IPS DF 6.9 (cell line): Measurements from ENCODE around the gene PYY.
"Not testable (repeated sequence)": the region's sequence is repeated elsewhere in the genome, so short reads cannot be mapped to it uniquely, and the experiment has no call there.

ENCODE experiments used
- DNase-seq: peaks from one replicate; pipeline ENCODE4 v3.0.0-alpha.2; 2013; ENCODE audit warnings: low read depth, low spot score
- H3K27ac ChIP-seq: one replicate; pipeline ENCODE4 v1.5.1; 2013; ENCODE audit warnings: low read length, control low read depth
- H3K27me3 ChIP-seq: 2 replicates; pipeline ENCODE4 v1.6.1; 2013; ENCODE audit warnings: mild to moderate bottlenecking, low read length; ENCODE audit not compliant: control insufficient read depth, insufficient read depth
- H3K36me3 ChIP-seq: 2 replicates; pipeline ENCODE4 v1.6.1; 2013; ENCODE audit warnings: low read length; ENCODE audit not compliant: control insufficient read depth, insufficient read depth
- H3K4me1 ChIP-seq: 2 replicates; pipeline ENCODE4 v1.6.1; 2013; ENCODE audit warnings: low read length; ENCODE audit not compliant: control insufficient read depth, insufficient read depth
- H3K4me3 ChIP-seq: 2 replicates; pipeline ENCODE4 v1.5.1; 2013; ENCODE audit warnings: mild to moderate bottlenecking, low read length
- H3K9me3 ChIP-seq: 2 replicates; pipeline ENCODE4 v1.6.1; 2013; ENCODE audit warnings: low read length, inconsistent platforms; ENCODE audit not compliant: control insufficient read depth, insufficient read depth
- WGBS: extraction: QIAGEN DNeasy Blood & Tissue Kit; methylation state at CpG from one replicate; pipeline ENCODE4 v1.1.7; 2013; ENCODE audit warnings: mixed read lengths, missing lambda C conversion rate; ENCODE audit not compliant: insufficient read length, insufficient coverage; 5-methylcytosine and 5-hydroxymethylcytosine counted together

Gene PYY

DNA sequence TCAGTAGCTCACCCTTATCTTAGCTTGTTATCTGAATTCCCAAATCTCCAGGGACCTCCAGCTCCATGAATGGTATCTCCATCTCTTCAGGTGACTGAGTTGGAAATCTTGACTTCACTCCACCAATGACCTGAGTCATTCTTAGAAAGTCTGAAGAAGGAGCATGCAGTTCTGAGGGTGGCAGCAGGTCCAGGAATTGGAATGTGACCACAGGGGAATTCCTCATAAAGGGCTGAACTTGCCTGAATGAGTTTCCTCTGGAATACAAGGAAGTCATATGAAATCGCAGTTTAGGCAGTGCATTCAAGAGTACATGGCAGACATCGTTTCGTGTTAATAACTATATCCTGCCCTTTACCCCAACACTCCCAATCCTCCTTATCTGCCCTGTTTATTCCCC lies 12.5 kb upstream of the PYY start:
- H3K36me3 ChIP-seq = no peaks in the 10 kb centered on the region
- H3K9me3 ChIP-seq = no peaks in the 10 kb centered on the region
- H3K4me1 ChIP-seq = no peaks in the 10 kb centered on the region
- H3K4me3 ChIP-seq = no peak overlapping the region
- no CpG with 5 or more reads among the region's 3 CpGs for WGBS
- no peak overlapping the region for H3K27ac ChIP-seq
- no peak for DNase-seq
- H3K27me3 ChIP-seq = no peaks in the 10 kb centered on the region

DNA sequence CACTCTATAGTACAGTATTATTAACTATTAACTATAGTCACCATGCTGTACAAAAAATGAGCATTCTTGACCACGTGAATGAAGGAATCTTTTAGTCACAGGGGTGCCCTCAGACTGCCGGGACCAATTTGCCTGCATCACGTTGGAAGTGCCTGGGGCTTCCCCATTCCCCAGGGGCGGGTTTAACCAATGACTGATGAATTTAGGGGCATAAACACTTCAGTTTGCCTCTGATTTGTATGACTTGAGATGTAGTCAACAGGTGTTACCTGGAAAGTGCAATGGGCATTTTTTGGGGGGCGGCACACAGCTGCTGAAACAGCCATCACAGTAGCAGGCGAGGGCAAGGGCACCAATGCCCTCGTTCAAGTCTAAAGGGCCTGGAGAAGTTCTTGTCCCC lies 8.7 kb upstream of the PYY start:
- Histone ChIP-seq H3K36me3 (no peaks in the 10 kb centered on the region), H3K27me3 (no peaks in the 10 kb centered on the region), H3K27ac (no peak overlapping the region), H3K4me1 (no peaks in the 10 kb centered on the region), H3K9me3 (no peaks in the 10 kb centered on the region), H3K4me3 (no peak overlapping the region)
- WGBS = no CpG with 5 or more reads among the region's 7 CpGs
- DNase-seq = no peak

DNA sequence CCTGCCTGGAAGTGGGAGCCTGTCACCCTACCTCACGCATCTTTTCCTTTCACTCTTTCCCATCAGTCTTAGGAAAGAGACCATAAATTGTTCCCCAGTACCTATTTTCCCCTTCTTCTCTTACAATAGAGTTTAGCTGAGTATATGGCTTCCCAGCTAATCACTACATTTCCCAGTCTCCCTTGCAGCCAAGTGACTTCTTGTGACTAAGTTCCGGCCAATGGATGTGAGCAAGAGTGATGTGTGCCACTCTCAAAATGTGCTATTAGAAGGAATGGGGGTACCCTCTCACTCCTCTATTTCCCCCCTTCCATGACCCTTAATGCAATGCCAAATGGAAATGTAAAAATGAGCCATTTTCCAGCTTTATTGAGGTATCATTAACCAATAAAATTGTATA lies 8.2 kb upstream of the PYY start:
- WGBS = no CpG with 5 or more reads among the region's 2 CpGs
- H3K27ac ChIP-seq = no peak overlapping the region

DNA sequence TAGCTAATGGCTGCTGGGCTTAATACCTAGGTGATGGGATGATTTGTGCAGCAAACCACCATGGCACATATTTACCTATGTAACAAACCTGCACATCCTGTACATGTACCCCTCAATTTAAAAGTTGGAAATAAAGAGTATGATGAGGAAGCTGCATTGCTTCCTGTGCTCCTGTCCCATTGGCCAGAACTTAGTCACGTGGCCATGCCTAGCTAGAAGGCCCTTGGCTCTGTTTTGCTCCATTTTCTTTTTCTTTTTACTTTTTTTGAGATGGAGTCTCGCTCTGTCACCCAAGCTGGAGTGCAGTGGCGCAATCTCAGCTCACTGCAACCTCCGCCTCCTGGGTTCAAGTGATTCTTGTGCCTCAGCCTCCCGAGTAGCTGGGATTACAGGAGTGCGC lies 7.6 kb upstream of the PYY start:
- H3K4me3 ChIP-seq, H3K36me3 ChIP-seq, DNase-seq, H3K27me3 ChIP-seq, H3K27ac ChIP-seq, H3K4me1 ChIP-seq, H3K9me3 ChIP-seq: not testable (repeated sequence)
- no CpG with 5 or more reads among the region's 6 CpGs for WGBS

More for the DNA sequence above, 8.2 kb upstream of the PYY start:
- no peaks in the 10 kb centered on the region for H3K9me3 ChIP-seq
- H3K4me1 ChIP-seq = no peaks in the 10 kb centered on the region
- no peaks in the 10 kb centered on the region for H3K36me3 ChIP-seq
- no peaks in the 10 kb centered on the region for H3K27me3 ChIP-seq
- H3K4me3 ChIP-seq = no peak overlapping the region
- DNase-seq = no peak

DNA sequence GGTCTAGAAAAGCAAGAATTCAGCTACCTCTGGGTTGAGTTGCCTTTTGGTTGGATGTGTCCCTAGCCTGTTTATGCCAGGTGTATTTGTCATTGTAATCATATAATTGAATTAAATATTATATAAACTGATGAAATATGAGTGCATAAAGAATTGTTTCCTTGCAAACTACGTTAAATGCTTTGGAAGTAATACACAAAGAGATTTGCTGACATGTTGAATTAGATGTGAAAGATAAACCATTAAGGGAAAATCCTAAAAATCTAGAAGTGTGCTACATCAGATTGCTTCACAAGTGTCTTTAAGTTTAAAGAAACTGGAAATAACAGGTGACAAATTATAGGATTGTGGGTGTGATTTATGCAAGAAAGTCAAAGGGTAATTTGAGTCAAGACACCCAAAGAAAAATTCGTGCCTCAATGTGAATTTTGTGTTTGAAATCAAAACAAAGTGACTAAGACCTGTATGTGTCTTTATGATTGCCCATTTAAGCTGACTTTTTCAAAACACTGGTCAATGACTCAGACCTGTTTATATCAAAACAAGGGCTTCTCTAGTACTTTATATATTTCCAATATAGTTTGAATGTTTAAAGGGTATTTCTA lies 5.1 kb upstream of the PYY start:
- no peak for DNase-seq
- no CpG with 5 or more reads among the region's 2 CpGs for WGBS
- Histone ChIP-seq H3K36me3 (no peaks in the 10 kb centered on the region), H3K9me3 (no peaks in the 10 kb centered on the region), H3K4me1 (0 out of 2 replicates have a peak, but pooled peaks cover 1% of the 10 kb centered on the region), H3K27me3 (no peaks in the 10 kb centered on the region), H3K27ac (no peak overlapping the region), H3K4me3 (no peak overlapping the region)

DNA sequence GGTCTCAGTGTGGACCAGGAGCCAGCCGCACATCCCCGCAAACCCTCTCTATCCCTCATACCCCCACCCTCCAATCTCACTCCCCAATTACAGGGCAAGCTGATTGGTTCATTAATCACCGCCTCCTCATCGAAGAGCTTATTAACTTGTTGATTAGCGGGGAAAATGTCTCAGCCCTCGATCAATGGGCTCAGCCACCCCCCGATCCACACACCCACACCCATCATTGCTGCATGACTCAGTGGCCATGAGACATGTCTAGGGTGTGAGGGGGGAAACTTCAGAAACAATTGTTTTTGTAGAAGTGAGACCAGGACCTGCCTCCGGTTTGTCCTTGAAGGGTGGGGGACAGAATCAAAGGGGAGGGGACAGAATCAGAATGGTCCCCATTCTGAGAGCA lies 2.5 kb upstream of the PYY start:
- H3K27ac ChIP-seq = no peak overlapping the region
- H3K4me1 ChIP-seq = peaks cover 3% of the 10 kb centered on the region; the same call in 1 of the 2 replicates
- H3K4me3 ChIP-seq = no peak overlapping the region
- no CpG with 5 or more reads among the region's 8 CpGs for WGBS
- no peaks in the 10 kb centered on the region for H3K36me3 ChIP-seq
- DNase-seq = no peak
- H3K27me3 ChIP-seq = no peaks in the 10 kb centered on the region
- no peaks in the 10 kb centered on the region for H3K9me3 ChIP-seq

DNA sequence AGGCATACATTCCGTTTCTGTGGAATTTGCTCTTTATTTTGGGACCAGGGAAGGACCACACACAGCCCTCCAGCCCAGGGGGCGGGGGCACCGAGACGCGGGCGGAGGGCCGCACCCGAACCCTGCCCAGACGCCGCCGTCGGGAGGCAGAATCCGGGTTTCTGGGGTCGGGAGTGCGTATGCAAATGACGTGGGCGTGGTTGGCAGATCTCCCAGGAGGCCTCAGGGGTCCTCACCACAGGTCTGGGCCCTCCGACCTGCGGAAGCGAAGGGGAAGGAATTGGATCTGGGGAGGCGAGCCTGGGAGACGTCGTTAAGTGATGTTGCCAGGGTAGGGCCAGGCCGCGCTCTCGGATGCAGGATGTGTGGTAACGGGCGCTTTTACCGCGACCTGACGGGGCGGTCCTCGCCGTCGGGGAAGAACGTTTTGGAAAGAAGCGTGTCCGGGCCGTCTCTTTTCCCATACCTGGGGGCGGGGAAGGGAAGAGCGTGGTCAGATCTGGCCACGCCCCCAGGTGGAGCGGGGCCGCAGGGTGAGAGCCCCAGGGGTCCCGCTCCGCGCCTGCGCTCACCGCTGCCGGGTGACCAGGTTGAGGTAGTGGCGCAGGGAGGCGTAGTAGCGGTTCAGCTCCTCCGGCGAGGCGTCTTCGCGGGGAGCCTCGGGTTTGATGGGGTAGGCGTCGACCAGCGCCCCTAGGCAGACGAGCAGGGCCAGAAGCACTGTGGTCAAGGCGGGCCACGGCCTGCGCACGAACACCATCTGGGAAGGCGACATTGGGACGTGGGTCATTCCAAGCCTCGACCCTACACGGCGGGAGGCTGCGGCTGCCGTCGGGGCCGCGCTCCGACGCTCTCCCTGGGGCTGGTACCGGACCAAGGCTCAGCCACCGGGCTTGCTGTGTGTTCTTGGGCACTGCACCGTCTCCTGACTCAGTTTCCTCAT lies 745 bp downstream of the PYY start:
- no peaks in the 10 kb centered on the region for H3K9me3 ChIP-seq
- peak; percentile 78 for DNase-seq
- no peak overlapping the region for H3K27ac ChIP-seq
- H3K36me3 ChIP-seq = no peaks in the 10 kb centered on the region
- WGBS = no CpG with 5 or more reads among the region's 82 CpGs
- 0 out of 2 replicates have a peak, but pooled peaks cover 1% of the 10 kb centered on the region for H3K27me3 ChIP-seq
- H3K4me1 ChIP-seq = peaks cover 3% of the 10 kb centered on the region; the same call in 1 of the 2 replicates
- H3K4me3 ChIP-seq = peak overlapping the region; percentile 58; the same call in 1 of the 2 replicates

DNA sequence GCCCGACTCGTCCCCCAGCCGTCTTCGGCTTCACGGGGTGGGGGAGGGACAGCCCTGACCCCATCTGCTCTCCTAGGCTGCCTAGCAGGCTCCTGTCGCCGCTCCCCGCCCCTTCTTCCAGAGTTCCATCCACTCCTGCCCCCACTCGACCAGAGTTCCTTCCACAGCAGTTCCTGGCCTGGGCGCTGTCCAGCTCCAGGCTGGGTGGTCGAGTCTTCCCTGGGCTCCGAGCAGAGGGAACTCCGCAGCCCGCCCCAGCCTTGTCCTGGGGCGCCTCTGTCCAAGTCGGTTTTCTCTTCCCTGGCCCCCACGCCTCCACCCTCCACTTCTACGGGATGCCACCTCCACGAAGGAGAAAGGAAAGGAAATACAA lies 1.4 kb downstream of the PYY start:
- H3K27ac ChIP-seq = no peak overlapping the region
- peak overlapping the region; percentile 58; the same call in 1 of the 2 replicates for H3K4me3 ChIP-seq
- H3K9me3 ChIP-seq = no peaks in the 10 kb centered on the region
- WGBS = no CpG with 5 or more reads among the region's 19 CpGs
- H3K27me3 ChIP-seq = 0 out of 2 replicates have a peak, but pooled peaks cover 1% of the 10 kb centered on the region
- H3K4me1 ChIP-seq = peaks cover 3% of the 10 kb centered on the region; the same call in 1 of the 2 replicates
- no peaks in the 10 kb centered on the region for H3K36me3 ChIP-seq
- DNase-seq = no peak

DNA sequence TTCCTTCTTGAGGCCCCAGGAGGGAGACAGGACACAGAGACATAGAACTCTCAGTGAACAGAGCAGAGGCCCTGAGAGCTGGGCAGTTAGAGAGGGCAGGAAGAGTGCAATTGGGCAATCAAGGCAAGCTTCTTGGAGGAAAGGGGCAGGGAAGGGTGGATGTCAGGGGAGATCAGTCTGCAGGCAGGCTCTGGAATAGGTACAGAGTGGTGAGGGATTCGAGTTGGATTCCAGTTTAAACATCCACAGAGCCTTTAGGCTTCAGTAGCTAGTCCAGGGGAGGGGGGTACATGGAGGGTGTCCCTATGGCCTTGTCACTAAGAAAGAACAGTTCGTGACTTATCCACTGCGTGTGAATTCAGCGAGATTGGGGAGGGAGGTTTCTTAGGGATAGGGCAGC lies 2.0 kb downstream of the PYY start:
- no CpG with 5 or more reads among the region's 4 CpGs for WGBS
- H3K4me1 ChIP-seq = peaks cover 3% of the 10 kb centered on the region; the same call in 1 of the 2 replicates
- no peak overlapping the region for H3K27ac ChIP-seq
- H3K9me3 ChIP-seq = no peaks in the 10 kb centered on the region
- DNase-seq = no peak
- peak overlapping the region; percentile 58; the same call in 1 of the 2 replicates for H3K4me3 ChIP-seq
- no peaks in the 10 kb centered on the region for H3K36me3 ChIP-seq
- H3K27me3 ChIP-seq = 0 out of 2 replicates have a peak, but pooled peaks cover 1% of the 10 kb centered on the region

DNA sequence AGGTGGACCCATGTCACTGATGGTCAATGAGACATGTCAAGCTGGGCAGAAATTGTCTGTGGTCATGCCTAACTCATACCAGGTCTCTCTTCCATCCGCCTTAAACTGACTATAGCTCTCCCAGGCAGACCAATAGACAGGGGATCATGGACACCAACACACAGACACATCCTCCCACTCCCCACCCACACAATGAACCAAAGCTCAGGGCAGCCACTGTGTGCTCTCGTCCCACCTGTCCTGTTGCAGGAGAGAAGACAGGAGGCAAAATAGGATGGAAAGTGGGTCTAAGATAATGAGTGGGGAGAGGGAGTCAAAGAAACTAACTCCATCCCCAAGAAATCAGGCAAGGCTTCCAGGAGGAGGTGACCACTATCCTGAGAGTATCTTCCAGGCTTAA lies 3.2 kb downstream of the PYY start:
- Histone ChIP-seq H3K27me3 (0 out of 2 replicates have a peak, but pooled peaks cover 1% of the 10 kb centered on the region), H3K27ac (no peak overlapping the region), H3K4me1 (peaks cover 3% of the 10 kb centered on the region; the same call in 1 of the 2 replicates), H3K4me3 (no peak overlapping the region), H3K36me3 (no peaks in the 10 kb centered on the region), H3K9me3 (no peaks in the 10 kb centered on the region)
- no peak for DNase-seq
- no CpG with 5 or more reads among the region's 2 CpGs for WGBS
